Adipose tissue (tissue), 3 donors: Measurements from ENCODE around the gene FOXJ3. TPM values are rescaled to one million over a fixed set of nuclear protein-coding genes. Genes with fewer than 3 reads are reported as not detected.
"Not testable (repeated sequence)": the region's sequence is repeated elsewhere in the genome, so short reads cannot be mapped to it uniquely, and the experiment has no call there.

Experiments used
- H3K27ac ChIP-seq: one replicate; pipeline ENCODE4 v1.5.1; 2013; ENCODE audit warnings: low read depth, low read length
- WGBS, 3 donors: extraction: QIAGEN DNeasy Blood & Tissue Kit; methylation state at CpG; one replicate each; pipeline ENCODE4 v1.1.7; 2013; 5-methylcytosine and 5-hydroxymethylcytosine counted together
- polyA plus RNA-seq, 3 donors: library from polyadenylated mRNA; stranded (reverse); fragments of 200-250 nt; gene quantifications; one replicate each; pipeline ENCODE4 v1.2.3, GENCODE V29; 2013
- donor health status: healthy with polysubstance abuse.
- donor health status: Bipolar disorder and iron deficiency.
- donor health status: healthy.

FOXJ3 gene
- polyA plus RNA-seq, 3 donors, result 8.4 to 17.5 (median 13.0) TPM

GRCh38 chr1:42219627-42220026 lies 115.4 kb downstream of the FOXJ3 start:
- no peak overlapping the region for H3K27ac ChIP-seq
- WGBS, 3 donors, result 73 to 89% (median 78%) methylated on average over 1 of the region's 1 CpG

DNA sequence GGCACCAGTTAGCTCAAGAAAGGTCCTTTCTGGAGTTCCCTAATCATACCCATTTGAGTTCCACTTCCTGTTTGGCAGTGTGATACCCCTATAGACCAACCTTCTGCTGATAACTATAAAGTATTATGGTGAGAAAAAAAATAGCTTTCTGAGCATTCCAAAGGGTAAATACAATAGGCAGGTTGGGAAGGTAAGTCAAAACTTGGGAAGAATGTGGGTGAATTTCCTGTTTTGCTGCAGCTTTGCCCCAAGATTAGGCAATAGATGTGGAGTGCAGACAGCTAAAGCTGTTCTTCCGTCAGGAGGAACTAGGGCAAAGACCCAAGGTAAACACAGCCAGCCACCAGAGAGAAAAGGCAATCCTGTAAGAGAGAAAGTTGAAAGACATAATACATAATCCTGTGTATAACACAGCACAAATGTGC lies 120.6 kb downstream of the FOXJ3 start:
- H3K27ac ChIP-seq, result no peak overlapping the region
- 22 to 33% (median 31%) methylated on average over 1 of the region's 1 CpG for WGBS, 3 donors

DNA sequence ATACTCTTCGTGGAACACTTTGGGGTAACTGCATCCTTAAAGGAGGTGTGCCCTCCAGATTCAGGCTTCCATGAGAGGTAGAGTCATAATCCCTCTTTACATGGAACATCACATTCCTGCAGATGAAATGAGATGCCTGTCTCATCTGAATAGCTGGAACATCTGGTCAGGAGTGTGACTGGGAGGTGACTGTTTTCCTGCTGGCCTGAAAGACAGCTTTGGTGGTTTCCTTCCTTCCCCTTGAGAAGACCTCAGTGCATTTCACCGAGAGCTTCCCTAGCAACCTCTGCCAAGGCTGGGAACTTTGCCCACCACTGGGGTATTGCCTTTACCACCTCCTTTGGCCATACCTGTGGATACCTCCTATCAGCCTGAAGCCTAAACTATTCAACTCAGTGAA lies 123.8 kb downstream of the FOXJ3 start:
- 57 to 78% (median 70%) methylated on average over 2 of the region's 2 CpGs for WGBS, 3 donors
- no peak overlapping the region for H3K27ac ChIP-seq

GRCh38 chr1:42210421-42211133 lies 124.5 kb downstream of the FOXJ3 start:
- 84 to 91% (median 89%) methylated on average over 6 of the region's 6 CpGs for WGBS, 3 donors

DNA sequence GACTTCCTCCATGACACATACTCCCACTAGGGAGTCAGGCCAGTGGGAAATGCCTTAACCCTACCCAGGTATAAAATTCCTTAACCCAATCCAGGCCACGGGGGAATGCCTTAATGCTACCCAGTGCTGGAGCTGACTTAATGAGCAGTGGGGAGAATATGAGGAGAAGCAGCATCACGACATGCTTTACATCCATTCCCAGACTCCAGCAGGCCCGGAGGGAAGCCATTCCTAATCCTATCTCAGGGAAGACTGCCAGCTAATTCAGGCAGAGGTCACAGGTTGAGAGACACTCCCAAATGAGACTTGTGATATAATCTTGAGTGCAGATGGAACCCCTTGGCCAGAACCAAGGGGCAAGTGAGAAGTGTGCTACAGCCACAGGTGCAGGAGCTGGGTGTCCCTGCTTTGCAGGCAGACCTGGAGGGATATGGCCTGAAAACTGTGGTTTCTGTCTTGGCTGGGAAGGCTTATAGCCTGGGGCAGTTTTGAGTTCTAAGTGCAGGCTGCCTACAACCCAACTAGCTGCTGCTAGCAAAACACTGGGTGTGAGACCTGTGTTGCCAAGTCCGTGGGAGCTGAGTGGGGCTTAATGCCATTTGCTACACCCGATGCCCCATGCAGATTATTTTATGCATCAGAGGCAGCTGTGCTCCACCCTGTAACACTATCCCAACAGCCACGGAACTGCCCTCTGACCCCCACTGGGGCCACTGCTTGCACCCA lies 125.3 kb downstream of the FOXJ3 start:
- WGBS, 3 donors, result 75 to 89% (median 77%) methylated on average over 6 of the region's 6 CpGs
- no peak overlapping the region for H3K27ac ChIP-seq

More at GRCh38 chr1:42210421-42211133, 124.5 kb downstream of the FOXJ3 start:
- no peak overlapping the region for H3K27ac ChIP-seq

GRCh38 chr1:42206930-42207329 lies 128.1 kb downstream of the FOXJ3 start:
- H3K27ac ChIP-seq, result not testable (repeated sequence)
- 97 to 98% (median 98%) methylated on average over 2 of the region's 2 CpGs for WGBS, 3 donors

GRCh38 chr1:42206164-42206563 lies 128.9 kb downstream of the FOXJ3 start:
- WGBS, 3 donors, result 78 to 90% (median 89%) methylated on average over 3 of the region's 3 CpGs
- no peak overlapping the region for H3K27ac ChIP-seq

- H3K27ac ChIP-seq, result no peak overlapping the region
Measured at GRCh38 chr1:42201986-42202385, 133.0 kb downstream of the FOXJ3 start.

GRCh38 chr1:42198251-42198650 lies 136.8 kb downstream of the FOXJ3 start:
- WGBS, 3 donors, result 79 to 94% (median 85%) methylated on average over 5 of the region's 5 CpGs
- no peak overlapping the region for H3K27ac ChIP-seq

DNA sequence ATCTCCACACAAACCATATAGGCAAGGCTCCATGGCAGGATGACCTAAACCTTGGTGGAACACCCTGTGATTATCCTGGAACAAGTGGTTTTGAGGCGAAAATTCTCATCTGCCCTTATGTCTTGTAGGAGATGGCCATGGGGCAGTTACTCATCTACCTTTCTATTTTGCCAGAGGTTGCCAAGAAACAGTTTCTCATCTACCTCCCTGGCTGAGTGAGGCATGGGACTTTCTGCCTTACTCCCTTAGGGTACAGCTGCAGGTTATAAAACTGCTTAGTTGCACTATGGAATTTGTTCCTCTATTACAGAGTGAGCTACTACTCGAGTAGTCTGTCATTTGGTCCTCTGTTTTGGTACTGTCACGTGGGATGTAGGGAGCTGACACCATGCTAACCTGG lies 139.2 kb downstream of the FOXJ3 start:
- 95 to 98% (median 96%) methylated on average over 3 of the region's 3 CpGs for WGBS, 3 donors
- H3K27ac ChIP-seq, result no peak overlapping the region

- 80 to 89% (median 86%) methylated on average over 4 of the region's 4 CpGs for WGBS, 3 donors
- no peak overlapping the region for H3K27ac ChIP-seq
Measured at GRCh38 chr1:42192106-42192505, 142.9 kb downstream of the FOXJ3 start.

DNA sequence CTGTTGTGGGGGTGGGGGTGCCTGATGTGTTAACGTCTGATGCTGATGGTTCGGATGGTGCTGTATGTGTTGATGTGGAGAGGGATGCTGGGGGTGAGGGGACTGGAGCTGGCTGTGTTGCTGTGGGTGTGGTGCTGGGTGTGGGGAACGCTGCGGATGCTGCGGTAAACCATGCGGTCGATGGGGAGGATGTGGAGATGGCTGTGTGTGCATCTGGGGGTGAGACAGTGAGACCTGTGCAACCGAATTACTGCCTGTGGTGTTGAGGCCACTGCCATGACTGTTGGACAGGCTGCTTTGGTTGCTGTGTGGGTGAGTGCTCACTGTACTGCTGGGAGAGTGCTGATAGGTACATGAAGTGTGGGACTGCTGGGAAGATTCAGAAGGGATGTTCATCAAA lies 143.7 kb downstream of the FOXJ3 start:
- H3K27ac ChIP-seq, result no peak overlapping the region
- 94 to 98% (median 97%) methylated on average over 8 of the region's 8 CpGs for WGBS, 3 donors

DNA sequence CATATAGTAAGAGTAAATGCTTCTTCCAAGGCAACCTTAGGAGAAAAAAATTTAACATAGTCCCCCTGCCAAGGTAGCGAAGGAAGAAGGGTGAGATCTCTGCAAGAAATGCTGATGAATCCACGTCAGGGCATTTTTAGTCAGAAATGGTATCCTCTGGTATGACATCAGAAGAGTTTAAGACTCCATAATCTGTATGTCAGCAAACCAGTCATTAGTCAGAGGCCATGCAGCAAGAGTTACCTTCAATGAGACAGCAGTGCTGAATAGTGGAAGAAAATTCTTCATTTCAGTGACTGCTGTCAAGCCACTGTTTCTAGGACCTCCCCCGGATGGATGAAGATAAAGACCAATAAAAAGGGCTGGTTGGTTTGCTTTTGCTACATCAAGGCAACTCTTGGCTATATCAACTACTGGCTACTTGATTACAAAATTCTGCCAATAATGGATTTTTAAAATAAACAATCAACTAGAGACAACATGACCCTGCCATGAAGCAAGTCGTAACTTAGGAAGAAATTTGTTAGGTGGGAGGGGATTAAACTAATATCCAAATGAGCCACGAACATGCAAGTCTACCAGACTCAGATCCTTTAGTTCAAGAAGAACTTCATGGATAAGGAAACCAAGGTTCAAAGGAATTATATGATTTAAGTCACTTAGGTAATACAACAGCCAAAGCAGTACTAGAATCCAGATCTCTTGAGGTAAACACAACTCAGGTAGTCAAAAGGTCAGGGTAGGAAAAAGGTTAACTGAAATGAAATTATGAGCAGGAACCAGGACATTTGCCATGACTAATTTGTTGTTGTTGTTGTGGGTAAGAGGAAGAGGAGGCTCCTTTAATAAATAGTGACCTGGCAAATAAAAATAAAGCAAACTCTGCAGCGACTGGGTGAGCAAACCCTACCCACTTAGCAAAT lies 144.8 kb downstream of the FOXJ3 start:
- 79 to 93% (median 89%) methylated on average over 6 of the region's 6 CpGs for WGBS, 3 donors

GRCh38 chr1:42186152-42186551 lies 148.9 kb downstream of the FOXJ3 start:
- no peak overlapping the region for H3K27ac ChIP-seq
- WGBS, 3 donors, result 83 to 90% (median 85%) methylated on average over 3 of the region's 3 CpGs

More for the DNA sequence above, 144.8 kb downstream of the FOXJ3 start:
- no peak overlapping the region for H3K27ac ChIP-seq

DNA sequence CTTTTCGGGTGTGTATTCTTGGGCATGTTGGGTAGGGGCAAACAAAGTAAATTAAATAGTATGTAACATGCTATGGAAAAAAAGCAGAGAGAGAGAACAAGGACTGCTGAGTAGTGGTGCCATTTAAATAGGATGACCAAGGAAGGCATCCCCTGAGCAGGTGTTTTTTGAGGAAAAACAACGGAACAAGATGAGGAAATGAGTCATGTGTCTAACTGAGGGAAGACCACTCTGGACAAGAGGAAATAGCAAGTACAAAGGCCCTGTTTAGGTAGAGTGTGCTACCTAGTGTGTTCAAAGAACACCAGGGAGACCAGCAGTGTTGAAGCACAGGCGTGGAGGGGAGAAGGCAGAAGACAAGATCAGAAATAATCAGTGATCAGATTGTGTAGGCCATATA lies 150.4 kb downstream of the FOXJ3 start:
- H3K27ac ChIP-seq, result no peak overlapping the region
- 72 to 89% (median 85%) methylated on average over 3 of the region's 3 CpGs for WGBS, 3 donors

- H3K27ac ChIP-seq, result no peak overlapping the region
- 95 to 97% (median 97%) methylated on average over 6 of the region's 6 CpGs for WGBS, 3 donors
Measured at GRCh38 chr1:42183957-42184268, 151.1 kb downstream of the FOXJ3 start.

GRCh38 chr1:42183210-42183956 lies 151.7 kb downstream of the FOXJ3 start:
- WGBS, 3 donors, result 78 to 94% (median 93%) methylated on average over 3 of the region's 7 CpGs
- no peak overlapping the region for H3K27ac ChIP-seq

- no peak overlapping the region for H3K27ac ChIP-seq
- 78 to 94% (median 93%) methylated on average over 4 of the region's 4 CpGs for WGBS, 3 donors
Measured at GRCh38 chr1:42181687-42182086, 153.3 kb downstream of the FOXJ3 start.
